Endodermal cell (in vitro differentiated cells): ENCODE measurements around the gene PTPMT1. TPM values are rescaled to one million over a fixed set of nuclear protein-coding genes. Genes with fewer than 3 reads are reported as not detected.
A peak's percentile ranks its signal among the peaks of the same experiment; 100 is the strongest.

Experiments used
- DNase-seq: peaks from one replicate; pipeline ENCODE4 v3.0.0-alpha.2; 2017
- H3K27ac ChIP-seq: 2 replicates; pipeline ENCODE4 v1.5.1; 2013; ENCODE audit warnings: mild to moderate bottlenecking, low read depth, low read length, moderate library complexity
- H3K27me3 ChIP-seq: 2 replicates; pipeline ENCODE4 v1.6.1; 2013; ENCODE audit warnings: mild to moderate bottlenecking, low read length, moderate library complexity; ENCODE audit not compliant: insufficient read depth, control insufficient read depth, poor library complexity, severe bottlenecking
- H3K36me3 ChIP-seq: 2 replicates; pipeline ENCODE4 v1.7.0; 2013; ENCODE audit warnings: mild to moderate bottlenecking, low read length, moderate library complexity; ENCODE audit not compliant: control insufficient read depth, insufficient read depth
- H3K4me1 ChIP-seq: one replicate; pipeline ENCODE4 v1.7.0; 2013; ENCODE audit warnings: low read length; ENCODE audit not compliant: control insufficient read depth, insufficient read depth
- H3K4me3 ChIP-seq: 2 replicates; pipeline ENCODE4 v1.5.1; 2013; ENCODE audit warnings: mild to moderate bottlenecking, low read length, moderate library complexity
- H3K9ac ChIP-seq: 2 replicates; pipeline ENCODE4 v1.6.1; 2013; ENCODE audit warnings: mild to moderate bottlenecking, low read length, moderate library complexity; ENCODE audit not compliant: poor library complexity, severe bottlenecking; ENCODE audit errors: extremely low read depth
- H3K9me3 ChIP-seq: 2 replicates; pipeline ENCODE4 v1.6.1; 2013; ENCODE audit warnings: mild to moderate bottlenecking, low read length, moderate library complexity; ENCODE audit not compliant: control insufficient read depth
- H3K27ac Mint-ChIP-seq: 2 replicates; pipeline ENCODE4 v1.8.0; 2020; ENCODE audit warnings: mixed read lengths
- H3K27me3 Mint-ChIP-seq: 2 replicates; pipeline ENCODE4 v1.8.0; 2021; ENCODE audit warnings: mild to moderate bottlenecking, mixed read lengths; ENCODE audit not compliant: insufficient read depth
- H3K36me3 Mint-ChIP-seq: 2 replicates; pipeline ENCODE4 v1.8.0; 2020; ENCODE audit warnings: low read depth, mixed read lengths
- H3K4me1 Mint-ChIP-seq: 2 replicates; pipeline ENCODE4 v1.8.0; 2020; ENCODE audit warnings: mixed read lengths
- H3K4me3 Mint-ChIP-seq: 2 replicates; pipeline ENCODE4 v1.8.0; 2020; ENCODE audit warnings: mild to moderate bottlenecking, moderate library complexity, mixed read lengths
- H3K9me3 Mint-ChIP-seq: 2 replicates; pipeline ENCODE4 v1.8.0; 2020; ENCODE audit warnings: mild to moderate bottlenecking, mixed read lengths
- CTCF ChIP-seq: fragments of 200-600 bp; sonication (generic); conservative IDR thresholded peaks from 2 replicates; pipeline ENCODE4 v1.5.0; 2021; ENCODE audit warnings: antibody characterized with exemption, mild to moderate bottlenecking
- WGBS, 2 experiments: methylation state at CpG; one replicate each; pipeline versions ENCODE4 v1.1.5 to v1.1.7; 2013; ENCODE audit warnings: missing lambda C conversion rate in 2 of 2, mixed read lengths in 1 of 2; ENCODE audit not compliant: insufficient coverage in 1 of 2, insufficient read length in 1 of 2; 5-methylcytosine and 5-hydroxymethylcytosine counted together
- total RNA-seq, 2 donors: library from RNA; stranded (reverse); fragmentation: NEBNext Ultra II Directional in 1 of 2; extraction: Animal tissue kit (Norgen Biotek cat#: 25700) in 1 of 2; gene quantifications; 2 replicates in 1 of 2; 3 replicates in 1 of 2; pipeline ENCODE4 v1.2.1, GENCODE V29; 2021

The PTPMT1 gene
- total RNA-seq, 2 donors from 2014 or later: 55.8 to 65.0 TPM

- DNase-seq: no peak
- peaks cover 8% of the 10 kb centered on the region for H3K4me1 Mint-ChIP-seq
- Histone ChIP-seq H3K27ac (no peak overlapping the region), H3K9ac (peak overlapping the region; percentile 95), H3K9me3 (no peaks in the 10 kb centered on the region), H3K27me3 (no peaks in the 10 kb centered on the region), H3K4me3 (peak overlapping the region; percentile 92), H3K4me1 (no peaks in the 10 kb centered on the region), H3K36me3 (peaks cover 17% of the 10 kb centered on the region)
- H3K27ac Mint-ChIP-seq: peak overlapping the region; percentile 50
- TF ChIP-seq CTCF: no peak
- no peaks in the 10 kb centered on the region for H3K27me3 Mint-ChIP-seq
- WGBS, 2 experiments: 35% methylated on average over 11 of the region's 11 CpGs; no CpG with 5 or more reads in 1 of the 2 experiments
- H3K4me3 Mint-ChIP-seq: peak overlapping the region; percentile 80
- peaks cover 20% of the 10 kb centered on the region for H3K36me3 Mint-ChIP-seq
- no peaks in the 10 kb centered on the region for H3K9me3 Mint-ChIP-seq
Measured at GRCh38 chr11:47564933-47565339, 463 bp upstream of the PTPMT1 start.

GRCh38 chr11:47566149-47566698 is 825 bp downstream of the PTPMT1 start:
- Histone ChIP-seq H3K4me1 (no peaks in the 10 kb centered on the region), H3K27me3 (no peaks in the 10 kb centered on the region), H3K4me3 (peak overlapping the region; percentile 92), H3K27ac (no peak overlapping the region), H3K9me3 (no peaks in the 10 kb centered on the region), H3K36me3 (peaks cover 30% of the 10 kb centered on the region), H3K9ac (peak overlapping the region; percentile 95)
- WGBS, 2 experiments: 43 to 68% methylated on average over 12 to 17 of the region's 17 CpGs
- Mint-ChIP-seq H3K27me3 (no peaks in the 10 kb centered on the region), H3K9me3 (no peaks in the 10 kb centered on the region), H3K27ac (peak overlapping the region; percentile 84), H3K4me3 (peak overlapping the region; percentile 80), H3K36me3 (peaks cover 30% of the 10 kb centered on the region), H3K4me1 (peaks cover 8% of the 10 kb centered on the region)
- no peak for DNase-seq
- TF ChIP-seq CTCF: no peak

- TF ChIP-seq CTCF: no peak
- Histone ChIP-seq H3K27ac (no peak overlapping the region), H3K4me3 (no peak overlapping the region), H3K27me3 (no peaks in the 10 kb centered on the region), H3K9me3 (no peaks in the 10 kb centered on the region), H3K4me1 (no peaks in the 10 kb centered on the region), H3K36me3 (peaks cover 62% of the 10 kb centered on the region), H3K9ac (no peak overlapping the region)
- Mint-ChIP-seq H3K27ac (no peak overlapping the region), H3K36me3 (peaks cover 51% of the 10 kb centered on the region), H3K4me1 (peaks cover 8% of the 10 kb centered on the region), H3K4me3 (no peak overlapping the region), H3K27me3 (no peaks in the 10 kb centered on the region), H3K9me3 (no peaks in the 10 kb centered on the region)
- WGBS, 2 experiments: 94 to 96% methylated on average over 7 of the region's 7 CpGs
- no peak for DNase-seq
Measured at GRCh38 chr11:47569646-47570045, 4.2 kb downstream of the PTPMT1 start.
